Measurements from ENCODE around the gene CFAP54. TPM values are rescaled to one million over a fixed set of nuclear protein-coding genes. Genes with fewer than 3 reads are reported as not detected.
A peak's percentile ranks its signal among the peaks of the same experiment; 100 is the strongest.
"Not testable (repeated sequence)": the region's sequence is repeated elsewhere in the genome, so short reads cannot be mapped to it uniquely, and the experiment has no call there.

CFAP54 gene
- total RNA-seq, 2 donors from 2014 or later = 0.30 to 0.31 TPM

GRCh38 chr12:96623656-96624217, 134.4 kb downstream of the CFAP54 start:
- DNase-seq (ENCODE audit: low spot score in 2 of 2) = no peak
- no peaks in the 10 kb centered on the region for H3K9me3 Mint-ChIP-seq
- H3K36me3 Mint-ChIP-seq = no peaks in the 10 kb centered on the region
- no peak for ATAC-seq
- H3K27ac Mint-ChIP-seq = no peak overlapping the region

GRCh38 chr12:96635844-96636243, 146.5 kb downstream of the CFAP54 start:
- peaks cover 0 to 4% of the 10 kb centered on the region in 2 donors for H3K9me3 Mint-ChIP-seq
- no peak for ATAC-seq
- no peak for DNase-seq (ENCODE audit: low spot score in 2 of 2)
- H3K27ac Mint-ChIP-seq = no peak overlapping the region
- H3K36me3 Mint-ChIP-seq = no peaks in the 10 kb centered on the region

GRCh38 chr12:96636895-96637294, 147.5 kb downstream of the CFAP54 start:
- Mint-ChIP-seq H3K9me3 (peaks cover 0 to 4% of the 10 kb centered on the region in 2 donors), H3K27ac (no peak overlapping the region), H3K36me3 (no peaks in the 10 kb centered on the region)
- ATAC-seq (no peak), DNase-seq (ENCODE audit: low spot score in 2 of 2) (no peak)

- ATAC-seq = no peak
- no peak overlapping the region for H3K27ac Mint-ChIP-seq
Measured at GRCh38 chr12:96648923-96649322, 159.5 kb downstream of the CFAP54 start.

GRCh38 chr12:96652870-96653269, 163.5 kb downstream of the CFAP54 start:
- ATAC-seq (no peak), DNase-seq (ENCODE audit: low spot score in 2 of 2) (no peak)
- Mint-ChIP-seq H3K36me3 (no peaks in the 10 kb centered on the region), H3K9me3 (no peaks in the 10 kb centered on the region), H3K27ac (no peak overlapping the region)

More at GRCh38 chr12:96648923-96649322, 159.5 kb downstream of the CFAP54 start:
- H3K9me3 Mint-ChIP-seq = peaks cover 3 to 9% of the 10 kb centered on the region in 2 donors
- no peaks in the 10 kb centered on the region for H3K36me3 Mint-ChIP-seq
- DNase-seq (ENCODE audit: low spot score in 2 of 2) = no peak

- no peaks in the 10 kb centered on the region for H3K9me3 Mint-ChIP-seq
- H3K36me3 Mint-ChIP-seq = no peaks in the 10 kb centered on the region
- no peak overlapping the region for H3K27ac Mint-ChIP-seq
- no peak for DNase-seq (ENCODE audit: low spot score in 2 of 2)
- ATAC-seq = no peak
Measured at GRCh38 chr12:96658075-96658474, 168.7 kb downstream of the CFAP54 start.

- H3K9me3 Mint-ChIP-seq = peaks cover 0 to 5% of the 10 kb centered on the region in 2 donors
Measured at GRCh38 chr12:96669786-96670185, 180.4 kb downstream of the CFAP54 start.

GRCh38 chr12:96670334-96670899, 181.0 kb downstream of the CFAP54 start:
- DNase-seq (ENCODE audit: low spot score in 2 of 2) (no peak), ATAC-seq (no peak)
- no peaks in the 10 kb centered on the region for H3K36me3 Mint-ChIP-seq
- peaks cover 0 to 5% of the 10 kb centered on the region in 2 donors for H3K9me3 Mint-ChIP-seq
- H3K27ac Mint-ChIP-seq = no peak overlapping the region

More at GRCh38 chr12:96669786-96670185, 180.4 kb downstream of the CFAP54 start:
- Mint-ChIP-seq H3K36me3 (no peaks in the 10 kb centered on the region), H3K27ac (no peak overlapping the region)
- ATAC-seq = no peak
- no peak for DNase-seq (ENCODE audit: low spot score in 2 of 2)

- not testable (repeated sequence) for H3K27ac Mint-ChIP-seq; H3K36me3 Mint-ChIP-seq; ATAC-seq; H3K9me3 Mint-ChIP-seq; DNase-seq (ENCODE audit: low spot score in 2 of 2)
Measured at GRCh38 chr12:96675519-96675918, 186.1 kb downstream of the CFAP54 start.

- ATAC-seq (no peak), DNase-seq (ENCODE audit: low spot score in 2 of 2) (no peak)
- Mint-ChIP-seq H3K36me3 (no peaks in the 10 kb centered on the region), H3K9me3 (no peaks in the 10 kb centered on the region), H3K27ac (no peak overlapping the region)
Measured at GRCh38 chr12:96677363-96677762, 188.0 kb downstream of the CFAP54 start.

- ATAC-seq (no peak), DNase-seq (ENCODE audit: low spot score in 2 of 2) (no peak)
- Mint-ChIP-seq H3K9me3 (peaks cover 0 to 4% of the 10 kb centered on the region in 2 donors), H3K36me3 (no peaks in the 10 kb centered on the region), H3K27ac (no peak overlapping the region)
Measured at GRCh38 chr12:96687719-96688118, 198.3 kb downstream of the CFAP54 start.

- Mint-ChIP-seq H3K36me3 (no peaks in the 10 kb centered on the region), H3K27ac (no peak overlapping the region), H3K9me3 (no peaks in the 10 kb centered on the region)
- DNase-seq (ENCODE audit: low spot score in 2 of 2) (no peak), ATAC-seq (no peak)
Measured at GRCh38 chr12:96698521-96698920, 209.1 kb downstream of the CFAP54 start.

- no peak for ATAC-seq
- DNase-seq (ENCODE audit: low spot score in 2 of 2) = no peak
- no peaks in the 10 kb centered on the region for H3K9me3 Mint-ChIP-seq
- no peak overlapping the region for H3K27ac Mint-ChIP-seq
- H3K36me3 Mint-ChIP-seq = no peaks in the 10 kb centered on the region
Measured at GRCh38 chr12:96698965-96699364, 209.6 kb downstream of the CFAP54 start.

- DNase-seq (ENCODE audit: low spot score in 2 of 2) = no peak
- ATAC-seq = no peak
- Mint-ChIP-seq H3K9me3 (no peaks in the 10 kb centered on the region), H3K27ac (no peak overlapping the region), H3K36me3 (no peaks in the 10 kb centered on the region)
Measured at GRCh38 chr12:96701856-96702255, 212.5 kb downstream of the CFAP54 start.

GRCh38 chr12:96710127-96710745, 220.9 kb downstream of the CFAP54 start:
- H3K27ac Mint-ChIP-seq = no peak overlapping the region
- H3K9me3 Mint-ChIP-seq = no peaks in the 10 kb centered on the region
- DNase-seq (ENCODE audit: low spot score in 2 of 2) (no peak), ATAC-seq (no peak)
- no peaks in the 10 kb centered on the region for H3K36me3 Mint-ChIP-seq

GRCh38 chr12:96711364-96711763, 222.0 kb downstream of the CFAP54 start:
- peak in 1 of 2 donors; percentile 30 for ATAC-seq
- Mint-ChIP-seq H3K9me3 (no peaks in the 10 kb centered on the region), H3K27ac (no peak overlapping the region), H3K36me3 (no peaks in the 10 kb centered on the region)
- DNase-seq (ENCODE audit: low spot score in 2 of 2) = no peak

GRCh38 chr12:96714199-96714598, 224.8 kb downstream of the CFAP54 start:
- Mint-ChIP-seq H3K9me3 (no peaks in the 10 kb centered on the region), H3K27ac (no peak overlapping the region), H3K36me3 (no peaks in the 10 kb centered on the region)
- DNase-seq (ENCODE audit: low spot score in 2 of 2) = no peak
- no peak for ATAC-seq

All from activated naive CD4-positive, alpha-beta T cell treated with anti-CD3 and anti-CD28 coated beads, Interleukin-2, amount 50 U/mL, for 72 hours (primary cell).